H1 (cell line): Measurements from ENCODE around the gene LGALS4. TPM values are rescaled to one million over a fixed set of nuclear protein-coding genes. Genes with fewer than 3 reads are reported as not detected.

Experiments
- BCL11A ChIP-seq, 2 experiments: IDR thresholded peaks; one replicate each; pipeline ENCODE4 v1.6.1; 2011; ENCODE audit warnings: low read depth in 2 of 2, low read length in 2 of 2, mild to moderate bottlenecking in 2 of 2
- CBX8 ChIP-seq: fragments of 300-800, 300-1000 bp; sonication (generic); IDR thresholded peaks from 2 replicates; pipeline ENCODE4 v1.7.1; 2016; ENCODE audit warnings: low read depth, low read length, borderline replicate concordance
- CREB1 ChIP-seq: IDR thresholded peaks from 2 replicates; pipeline ENCODE4 v1.6.1; 2012; ENCODE audit warnings: inconsistent platforms
- TAF1 ChIP-seq: IDR thresholded peaks from 2 replicates; pipeline ENCODE4 v1.6.1; 2011; ENCODE audit warnings: mild to moderate bottlenecking, low read depth, low read length
- polyA plus RNA-seq, 7 experiments: library from polyadenylated mRNA; depleted of rRNA in 3 of 7; stranded (reverse) in 5 of 7; unstranded in 2 of 7; fragments of >200 nt in 5 of 7; fragments of 200-250 nt in 2 of 7; gene quantifications; 1 replicate in 5 of 7; 2 replicates in 1 of 7; 4 replicates in 1 of 7; pipeline versions ENCODE4 v1.2.1 to v1.2.3, GENCODE V29; 2011 to 2013; ENCODE audit warnings: missing spikeins in 2 of 7, mixed read lengths in 2 of 7
- total RNA-seq: library from RNA; stranded (reverse); fragmentation: NEBNext Ultra II Directional; extraction: Animal tissue kit (Norgen Biotek cat#: 25700); gene quantifications from 2 replicates; pipeline ENCODE4 v1.2.1, GENCODE V29; 2021
- TF ChIP-seq, protein P1 (sequence below): IDR thresholded peaks from 2 replicates; pipeline ENCODE4 v1.6.1; 2012; ENCODE audit warnings: inconsistent platforms

LGALS4 gene
- total and polyA plus RNA-seq, 2 of the 8 experiments (the other 6 are each of a cell fraction or from before 2014, with no cell fraction given): 0.32 to 0.37 TPM

DNA sequence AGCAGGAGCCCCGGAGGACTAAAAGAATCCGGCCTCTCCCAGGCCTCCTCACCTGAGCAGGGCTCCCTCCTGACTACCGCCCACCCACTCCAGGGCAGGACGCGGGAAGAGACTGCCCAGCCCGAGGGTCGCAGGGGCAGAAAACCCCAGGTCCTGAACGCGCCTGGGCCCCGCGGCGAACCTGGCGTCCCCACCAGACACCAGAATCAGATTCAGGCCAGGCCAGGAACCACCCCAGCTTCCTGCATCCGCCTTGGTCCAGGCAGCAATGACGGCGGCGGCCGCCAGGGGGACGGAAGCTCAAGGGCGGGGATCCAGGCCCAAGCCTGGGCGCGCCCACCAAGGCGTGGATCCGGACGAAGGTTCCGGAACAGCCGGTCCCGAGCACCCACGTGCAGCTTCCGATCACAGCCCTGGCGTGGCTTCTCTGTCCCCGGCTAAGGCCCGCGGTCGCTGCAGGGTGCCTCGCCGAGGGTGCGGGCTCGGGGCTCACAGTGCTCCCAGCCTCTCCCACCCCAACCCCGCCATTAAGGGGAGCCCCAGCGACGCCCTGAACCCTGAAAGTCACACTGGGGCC, 43.0 kb downstream of the LGALS4 start (continued):
- no peak for TF ChIP-seq BCL11A (IDR thresholded peaks at IDR 0.05; ENCODE audit: low read depth in 2 of 2, low read length in 2 of 2)
- TF ChIP-seq CREB1: 0 out of 2 replicates have a peak, but pooled peaks have one; percentile 21
- TF ChIP-seq, protein P1, sequence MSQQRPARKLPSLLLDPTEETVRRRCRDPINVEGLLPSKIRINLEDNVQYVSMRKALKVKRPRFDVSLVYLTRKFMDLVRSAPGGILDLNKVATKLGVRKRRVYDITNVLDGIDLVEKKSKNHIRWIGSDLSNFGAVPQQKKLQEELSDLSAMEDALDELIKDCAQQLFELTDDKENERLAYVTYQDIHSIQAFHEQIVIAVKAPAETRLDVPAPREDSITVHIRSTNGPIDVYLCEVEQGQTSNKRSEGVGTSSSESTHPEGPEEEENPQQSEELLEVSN: peak; percentile 76
- no peak for TF ChIP-seq TAF1
- no peak for TF ChIP-seq CBX8
